ENCODE data around the gene NPDC1. TPM values are rescaled to one million over a fixed set of nuclear protein-coding genes. Genes with fewer than 3 reads are reported as not detected.

The NPDC1 gene
- total RNA-seq, 2 experiments from 2014 or later, result 15.3 to 16.0 TPM

- H3K4me3 ChIP-seq (ENCODE audit: low read length), result no peak overlapping the region
- intact Hi-C loops (cut with DNase I, micrococcal nuclease), result no loop called here
- TF ChIP-seq CTCF (IDR thresholded peaks at IDR 0.05), result no peak
- CTCF ChIA-PET, result interaction anchor here (1.1 kb wide), 1 partner anchor 14 kb away, joined by 5 read pairs; no protein-coding TSS in a partner anchor
- H3K27ac ChIP-seq (ENCODE audit: low read depth in 1 of 2, low read length in 2 of 2), result no peak overlapping the region
- POLR2A ChIA-PET, result no interaction called here
- H3K4me1 Mint-ChIP-seq (ENCODE audit: low read depth), result peaks cover 5% of the 10 kb centered on the region
- peaks cover 5% of the 10 kb centered on the region for H3K36me3 Mint-ChIP-seq (ENCODE audit: low read depth)
- peaks cover 23% of the 10 kb centered on the region for H3K36me3 ChIP-seq (ENCODE audit: insufficient read depth, low read length)
- no peaks in the 10 kb centered on the region for H3K9me3 Mint-ChIP-seq
- no peak overlapping the region for H3K4me3 Mint-ChIP-seq
- no peak overlapping the region for H3K27ac Mint-ChIP-seq
- DNase-seq, result no peak
- no peaks in the 10 kb centered on the region for H3K27me3 Mint-ChIP-seq
- no peaks in the 10 kb centered on the region for H3K9me3 ChIP-seq (ENCODE audit: control insufficient read depth in 1 of 2, insufficient read depth in 1 of 2, low read length in 2 of 2)
- peaks cover 24% of the 10 kb centered on the region for H3K4me1 ChIP-seq (ENCODE audit: insufficient read depth, low read length)
- no peaks in the 10 kb centered on the region for H3K27me3 ChIP-seq (ENCODE audit: control insufficient read depth in 1 of 2, insufficient read depth in 2 of 2, low read length in 2 of 2)
- no peak for ATAC-seq (ENCODE audit: poor library complexity)
Observed at GRCh38 chr9:137020771-137021567, 25.0 kb downstream of the NPDC1 start.

- intact Hi-C loops (cut with DNase I, micrococcal nuclease), result no loop called here
- peaks cover 17% of the 10 kb centered on the region for H3K4me1 ChIP-seq (ENCODE audit: insufficient read depth, low read length)
- POLR2A ChIA-PET, result no interaction called here
- Mint-ChIP-seq H3K36me3 (ENCODE audit: low read depth) (peaks cover 5% of the 10 kb centered on the region), H3K4me3 (no peak overlapping the region), H3K27me3 (no peaks in the 10 kb centered on the region), H3K4me1 (ENCODE audit: low read depth) (peaks cover 5% of the 10 kb centered on the region), H3K9me3 (no peaks in the 10 kb centered on the region), H3K27ac (no peak overlapping the region)
- H3K9me3 ChIP-seq (ENCODE audit: control insufficient read depth in 1 of 2, insufficient read depth in 1 of 2, low read length in 2 of 2), result no peaks in the 10 kb centered on the region
- no peaks in the 10 kb centered on the region for H3K27me3 ChIP-seq (ENCODE audit: control insufficient read depth in 1 of 2, insufficient read depth in 2 of 2, low read length in 2 of 2)
- no peak overlapping the region for H3K4me3 ChIP-seq (ENCODE audit: low read length)
- CTCF ChIA-PET, result no interaction called here
- DNase-seq, result no peak
- TF ChIP-seq CTCF (IDR thresholded peaks at IDR 0.05), result no peak
- no peak for ATAC-seq (ENCODE audit: poor library complexity)
- peaks cover 29% of the 10 kb centered on the region for H3K36me3 ChIP-seq (ENCODE audit: insufficient read depth, low read length)
- no peak overlapping the region for H3K27ac ChIP-seq (ENCODE audit: low read depth in 1 of 2, low read length in 2 of 2)
Observed at GRCh38 chr9:137019891-137020683, 25.9 kb downstream of the NPDC1 start.

GRCh38 chr9:137018761-137019559 is 27.0 kb downstream of the NPDC1 start:
- POLR2A ChIA-PET, result interaction anchor here (1.2 kb wide), 1 partner anchor 59 kb away, joined by 3 read pairs; no protein-coding TSS in a partner anchor
- no peak for ATAC-seq (ENCODE audit: poor library complexity)
- TF ChIP-seq CTCF (IDR thresholded peaks at IDR 0.05), result no peak
- intact Hi-C loops (cut with DNase I, micrococcal nuclease), result no loop called here
- H3K36me3 ChIP-seq (ENCODE audit: insufficient read depth, low read length), result peaks cover 37% of the 10 kb centered on the region
- no peak for DNase-seq
- peaks cover 5% of the 10 kb centered on the region for H3K4me1 Mint-ChIP-seq (ENCODE audit: low read depth)
- H3K4me3 Mint-ChIP-seq, result no peak overlapping the region
- H3K27me3 ChIP-seq (ENCODE audit: control insufficient read depth in 1 of 2, insufficient read depth in 2 of 2, low read length in 2 of 2), result no peaks in the 10 kb centered on the region
- no peak overlapping the region for H3K4me3 ChIP-seq (ENCODE audit: low read length)
- CTCF ChIA-PET, result no interaction called here
- peaks cover 10% of the 10 kb centered on the region for H3K4me1 ChIP-seq (ENCODE audit: insufficient read depth, low read length)
- H3K9me3 ChIP-seq (ENCODE audit: control insufficient read depth in 1 of 2, insufficient read depth in 1 of 2, low read length in 2 of 2), result no peaks in the 10 kb centered on the region
- H3K36me3 Mint-ChIP-seq (ENCODE audit: low read depth), result peaks cover 5% of the 10 kb centered on the region
- H3K27ac ChIP-seq (ENCODE audit: low read depth in 1 of 2, low read length in 2 of 2), result no peak overlapping the region
- H3K9me3 Mint-ChIP-seq, result no peaks in the 10 kb centered on the region
- H3K27ac Mint-ChIP-seq, result no peak overlapping the region
- H3K27me3 Mint-ChIP-seq, result no peaks in the 10 kb centered on the region
